HS-5 (cell line): ENCODE measurements around the gene PSMD12.
"Not testable (repeated sequence)": the region's sequence is repeated elsewhere in the genome, so short reads cannot be mapped to it uniquely, and the experiment has no call there.

Experiments used
- DNase-seq: peaks from one replicate; pipeline ENCODE4 v3.0.0-alpha.2; 2012; ENCODE audit warnings: low read depth

Gene PSMD12

DNA sequence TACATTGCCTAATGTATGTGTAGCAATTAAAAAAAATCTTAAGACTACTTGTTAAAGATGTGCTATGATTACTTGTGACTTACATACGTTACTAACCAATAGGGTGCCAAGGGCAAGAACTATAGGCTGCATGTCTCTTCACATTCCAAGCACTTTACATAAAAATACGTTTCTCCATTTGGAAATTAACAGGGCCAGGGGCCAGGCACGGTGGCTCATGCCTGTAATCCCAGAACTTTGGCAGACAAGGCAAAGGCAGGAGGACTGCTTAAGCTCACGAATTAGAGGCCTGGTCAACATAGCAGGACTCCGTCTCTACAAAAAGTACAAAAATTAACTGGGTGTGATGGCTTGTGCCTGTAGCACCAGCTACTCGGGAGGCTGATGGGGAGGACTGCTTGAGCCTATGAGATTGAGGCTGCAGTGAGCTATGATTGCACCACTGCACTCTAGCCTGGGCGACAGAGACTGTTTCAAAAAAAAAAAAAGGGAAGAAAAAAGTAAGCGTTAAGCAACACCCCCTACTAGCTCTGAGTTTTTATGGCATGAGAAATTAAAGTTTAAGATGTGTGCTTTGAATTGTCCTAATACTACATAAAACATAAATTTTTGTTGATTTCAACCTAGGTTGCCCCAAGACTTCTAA, 12.3 kb downstream of the PSMD12 start:
- no peak for DNase-seq

DNA sequence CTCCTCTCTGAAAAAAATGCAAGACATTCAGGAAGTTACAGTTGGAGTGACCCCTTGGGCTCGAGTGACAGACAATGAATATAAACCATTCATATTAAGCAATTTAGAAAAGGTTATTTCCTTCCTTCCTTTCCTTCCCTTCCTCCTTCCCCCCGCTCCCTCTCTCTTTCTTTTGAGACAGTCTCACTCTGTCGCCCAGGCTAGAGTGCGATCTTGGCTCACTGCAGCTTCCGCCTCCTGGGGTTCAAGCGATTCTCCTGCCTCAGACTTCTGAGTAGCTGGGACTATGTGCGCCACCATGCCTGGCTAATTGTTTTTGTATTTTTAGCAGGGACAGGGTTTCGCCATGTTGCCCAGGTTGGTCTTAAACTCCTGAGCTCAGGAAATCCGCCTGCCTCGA, 13.2 kb downstream of the PSMD12 start:
- DNase-seq = no peak

DNA sequence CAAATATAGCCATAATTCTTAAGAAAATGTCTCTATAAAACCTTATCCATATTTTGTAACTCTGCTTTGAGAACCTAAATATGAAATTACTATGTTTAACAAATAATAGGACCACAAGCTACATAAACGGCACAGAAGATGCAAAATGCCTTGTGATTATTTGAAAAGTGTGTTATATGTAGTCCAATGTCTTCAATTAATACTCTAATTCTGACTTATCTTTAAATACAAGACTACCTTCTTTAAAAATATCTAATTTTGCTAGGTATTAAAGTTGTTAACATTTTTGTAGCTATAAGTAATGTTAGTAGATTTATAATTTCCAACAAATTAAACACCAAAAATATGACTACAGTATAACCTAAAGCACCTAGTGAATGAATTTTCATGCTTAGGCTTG, 17.0 kb downstream of the PSMD12 start:
- no peak for DNase-seq

DNA sequence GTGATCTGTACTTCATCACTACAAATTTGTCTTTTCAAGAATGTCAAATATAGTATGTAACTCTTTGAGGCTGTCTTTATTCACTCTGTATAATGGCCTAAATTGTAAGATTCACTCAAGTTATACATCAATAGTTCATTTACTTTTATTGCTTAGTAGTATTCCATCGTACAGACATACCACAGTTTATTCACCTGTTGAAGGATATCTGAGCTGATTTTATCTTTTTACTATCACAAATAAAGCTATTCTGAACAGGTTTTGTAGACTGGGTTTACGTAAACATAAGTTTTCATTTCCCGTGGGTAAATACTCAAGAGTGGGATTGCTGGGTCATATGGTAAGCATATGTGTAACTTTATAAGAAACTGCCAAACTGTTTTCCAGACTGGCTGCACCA, 18.6 kb downstream of the PSMD12 start:
- DNase-seq = no peak

DNA sequence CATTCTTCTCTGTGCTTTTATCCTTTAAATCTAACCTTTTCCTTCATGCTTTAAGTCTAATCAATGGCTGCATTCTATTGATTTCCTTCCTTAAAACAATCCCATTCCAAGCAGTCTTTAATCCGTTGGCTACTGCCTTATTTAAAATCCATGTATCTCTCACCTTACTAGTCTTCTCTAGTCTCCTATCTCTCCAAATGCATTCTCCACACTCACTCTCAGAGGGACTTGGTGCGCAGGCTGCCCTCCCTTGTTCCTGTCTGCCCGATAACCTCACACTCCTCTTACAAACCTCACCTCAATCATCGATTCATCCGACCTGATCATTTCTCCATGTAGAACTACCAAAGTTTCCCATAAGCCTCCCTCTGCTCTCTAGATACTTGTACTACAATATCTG, 23.1 kb downstream of the PSMD12 start:
- no peak for DNase-seq

DNA sequence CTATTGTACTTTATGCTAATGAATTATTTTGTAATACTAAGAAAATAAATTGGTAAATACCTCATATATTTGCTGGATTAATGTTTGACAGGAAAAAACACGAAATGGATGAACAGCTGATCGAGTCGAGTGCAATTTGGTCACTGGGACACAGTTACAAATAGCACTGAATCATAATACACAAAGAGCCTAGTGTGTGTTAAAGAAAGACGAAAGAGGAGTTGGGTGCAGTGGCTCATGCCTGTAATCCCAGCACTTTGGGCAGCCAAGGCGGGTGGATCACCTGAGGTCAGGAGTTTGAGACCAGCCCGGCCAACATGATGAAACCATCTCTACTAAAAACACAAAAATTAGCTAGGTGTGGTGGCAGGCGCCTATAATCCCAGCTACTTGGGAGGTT, 28.0 kb downstream of the PSMD12 start:
- not testable (repeated sequence) for DNase-seq

DNA sequence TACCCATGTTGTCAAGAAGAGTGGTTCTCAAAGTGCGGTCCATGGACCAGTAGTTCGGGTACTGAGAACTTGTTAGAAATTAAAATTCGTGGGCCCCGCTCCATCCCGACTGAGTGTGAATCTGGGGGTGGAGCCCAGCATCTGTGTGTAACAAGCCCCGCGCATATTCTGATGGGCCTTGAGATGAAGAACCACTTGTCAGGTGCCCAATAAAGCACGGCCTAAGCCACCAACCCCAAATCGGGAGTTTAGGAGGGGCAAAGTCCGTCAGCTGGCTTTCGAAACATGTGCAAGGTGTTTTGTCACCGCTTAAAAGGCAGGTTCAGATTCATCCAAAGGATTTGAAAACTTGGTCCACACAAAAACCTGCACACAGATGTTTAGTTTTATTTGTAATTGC, 29.5 kb downstream of the PSMD12 start:
- no peak for DNase-seq

DNA sequence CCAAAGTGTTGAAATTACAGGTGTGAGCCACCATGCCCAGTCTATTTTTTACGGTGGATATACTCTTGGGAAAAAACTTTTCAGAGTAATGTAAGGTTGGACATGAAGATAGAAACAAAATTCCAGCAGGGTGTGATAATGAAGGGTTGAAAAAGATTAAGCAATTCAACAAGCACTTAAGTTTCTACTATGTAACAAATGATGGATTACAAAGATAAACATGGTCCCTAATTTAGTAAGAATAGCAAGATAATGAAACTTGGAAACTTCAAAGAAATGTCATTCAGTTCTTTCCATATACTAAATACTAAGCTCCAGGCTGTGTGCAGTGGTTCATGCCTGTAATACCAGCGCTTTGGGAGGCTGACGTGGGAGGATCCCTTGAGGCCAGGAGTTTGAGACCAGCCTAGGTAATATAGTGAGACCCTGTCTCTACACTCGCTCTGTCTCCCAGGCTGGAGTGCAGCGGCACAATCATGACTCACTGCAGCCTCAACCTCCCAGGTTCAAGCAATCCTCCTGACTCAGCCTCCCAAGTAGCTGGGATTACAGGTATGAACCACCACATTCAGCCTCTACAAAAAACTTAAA, 31.0 kb downstream of the PSMD12 start:
- no peak for DNase-seq

DNA sequence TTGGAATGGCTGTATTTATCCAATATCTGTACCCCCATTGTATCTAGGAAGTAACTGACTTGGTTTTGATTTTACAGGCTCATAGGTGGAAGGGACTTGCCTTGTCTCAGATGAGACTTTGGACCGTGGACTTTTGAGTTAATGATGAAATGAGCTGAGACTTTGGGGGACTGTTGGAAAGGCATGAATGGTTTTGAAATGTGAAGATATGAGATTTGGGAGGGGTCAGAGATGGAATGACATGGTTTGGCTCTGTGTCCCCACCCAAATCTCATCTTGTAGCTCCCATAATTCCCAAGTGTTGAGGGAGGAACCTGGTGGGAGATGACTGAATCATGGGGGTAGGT, 34.2 kb downstream of the PSMD12 start:
- DNase-seq = not testable (repeated sequence)

DNA sequence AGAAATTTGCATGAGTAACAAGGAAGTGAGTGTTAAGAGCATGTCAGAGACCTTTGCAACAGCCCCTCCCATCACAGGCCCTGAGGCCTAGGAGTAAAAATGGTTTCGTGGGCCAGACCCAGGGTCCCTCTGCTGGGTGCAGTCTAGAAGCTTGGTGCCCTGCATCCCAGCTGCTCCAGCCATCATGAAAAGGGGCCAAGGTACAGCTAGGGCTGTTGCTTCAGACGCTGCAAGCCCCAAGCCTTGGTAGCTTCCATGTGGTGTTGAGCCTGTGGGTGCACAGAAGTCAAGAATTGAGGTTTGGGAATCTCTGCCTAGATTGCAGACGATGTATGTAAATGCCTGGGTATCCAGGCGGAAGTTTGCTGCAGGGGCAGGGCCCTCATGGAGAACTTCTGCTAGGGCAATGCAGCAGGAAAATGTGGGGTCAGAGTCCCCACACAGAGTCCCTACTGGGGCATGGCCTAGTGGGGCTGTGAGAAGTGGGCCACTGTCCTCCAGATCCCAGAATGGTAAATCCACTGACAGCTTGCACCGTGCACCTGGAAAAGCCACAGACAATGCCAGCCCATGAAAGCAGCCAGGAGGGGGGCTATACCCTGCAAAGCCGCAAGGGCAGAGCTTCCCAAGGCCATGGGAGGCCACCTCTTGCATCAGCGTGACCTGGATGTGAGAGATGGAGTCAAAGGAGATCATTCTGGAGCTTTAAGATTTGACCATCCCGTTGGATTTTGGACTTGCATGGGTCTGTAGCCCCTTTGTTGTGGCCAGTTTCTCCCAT, 34.8 kb downstream of the PSMD12 start:
- not testable (repeated sequence) for DNase-seq

DNA sequence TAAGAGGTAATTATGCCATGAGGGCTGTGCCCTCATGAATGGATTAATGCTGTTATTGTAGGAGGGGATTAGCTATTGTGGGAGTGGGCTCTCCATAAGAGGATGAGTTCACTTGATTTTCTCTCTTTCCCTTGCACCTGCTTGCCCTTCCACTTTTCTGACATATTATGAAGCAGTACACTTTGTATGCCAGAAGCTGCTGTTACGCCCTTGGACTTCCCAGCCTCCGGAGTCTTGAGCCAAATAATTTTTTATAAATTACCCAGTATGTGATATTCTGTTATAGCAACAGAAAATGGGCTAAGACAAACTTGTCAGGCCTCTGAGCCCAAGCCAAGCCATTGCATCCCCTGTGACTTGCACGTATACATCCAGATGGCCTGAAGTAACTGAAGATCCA, 38.4 kb downstream of the PSMD12 start:
- DNase-seq = no peak

DNA sequence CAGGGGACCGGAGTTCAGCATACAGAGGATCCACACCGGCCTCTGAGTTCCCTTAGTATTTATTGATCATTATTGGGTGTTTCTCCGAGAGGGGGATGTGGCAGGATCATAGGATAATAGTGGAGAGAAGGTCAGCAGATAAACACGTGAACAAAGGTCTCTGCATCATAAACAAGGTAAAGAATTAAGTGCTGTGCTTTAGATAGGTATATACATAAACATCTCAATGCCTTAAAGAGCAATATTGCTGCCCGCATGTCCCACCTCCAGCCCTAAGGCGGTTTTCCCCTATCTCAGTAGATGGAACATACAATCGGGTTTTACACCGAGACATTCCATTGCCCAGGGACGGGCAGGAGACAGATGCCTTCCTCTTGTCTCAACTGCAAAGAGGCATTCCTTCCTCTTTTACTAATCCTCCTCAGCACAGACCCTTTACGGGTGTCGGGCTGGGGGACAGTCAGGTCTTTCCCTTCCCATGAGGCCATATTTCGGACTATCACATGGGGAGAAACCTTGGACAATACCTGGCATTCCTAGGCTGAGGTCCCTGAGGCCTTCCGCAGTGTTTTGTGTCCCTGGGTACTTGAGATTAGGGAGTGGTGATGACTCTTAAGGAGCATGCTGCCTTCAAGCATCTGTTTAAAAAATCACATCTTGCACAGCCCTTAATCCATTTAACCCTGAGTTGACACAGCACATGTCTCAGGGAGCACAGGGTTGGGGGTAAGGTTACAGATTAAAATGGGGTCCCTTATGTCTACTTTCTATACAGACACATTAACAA, 39.2 kb downstream of the PSMD12 start:
- not testable (repeated sequence) for DNase-seq

DNA sequence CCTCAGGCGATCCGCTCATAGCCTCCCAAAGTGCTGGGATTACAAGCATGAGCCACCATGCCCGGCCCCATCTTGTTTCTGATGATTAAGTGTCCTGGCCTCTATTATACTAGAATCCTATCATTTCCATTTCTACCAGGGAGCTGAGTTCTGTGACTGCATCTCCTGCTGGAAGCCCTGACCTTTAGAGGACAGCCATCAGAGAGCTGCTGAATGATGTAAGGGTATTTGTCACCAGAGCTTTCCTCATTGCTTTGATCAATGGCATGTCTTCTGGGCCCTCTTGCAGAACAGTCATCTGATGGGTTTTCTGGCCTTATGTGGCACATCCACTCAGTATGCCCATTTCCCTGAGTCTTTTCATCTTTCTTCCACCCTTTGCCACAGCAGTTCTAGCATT, 39.9 kb downstream of the PSMD12 start:
- DNase-seq = no peak

DNA sequence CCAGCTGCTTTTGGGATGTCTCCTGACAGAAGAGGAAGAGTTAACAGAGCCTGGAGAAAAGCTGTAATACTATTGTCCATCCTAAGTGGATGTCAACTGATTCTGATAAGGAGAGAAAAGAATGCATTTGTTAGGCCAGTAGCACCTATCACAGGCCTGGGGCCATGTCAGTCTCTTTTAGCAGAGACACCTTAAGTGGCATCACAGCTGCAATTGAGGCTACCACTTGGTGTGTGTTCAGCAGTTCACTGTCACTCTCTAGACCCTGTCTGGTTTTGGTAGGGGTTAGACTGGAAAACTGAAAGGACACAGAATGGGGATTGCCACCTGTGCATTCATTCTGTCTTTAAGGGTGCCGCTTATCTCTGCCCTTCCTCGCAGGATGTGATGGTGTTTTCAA, 42.0 kb downstream of the PSMD12 start:
- DNase-seq = no peak

DNA sequence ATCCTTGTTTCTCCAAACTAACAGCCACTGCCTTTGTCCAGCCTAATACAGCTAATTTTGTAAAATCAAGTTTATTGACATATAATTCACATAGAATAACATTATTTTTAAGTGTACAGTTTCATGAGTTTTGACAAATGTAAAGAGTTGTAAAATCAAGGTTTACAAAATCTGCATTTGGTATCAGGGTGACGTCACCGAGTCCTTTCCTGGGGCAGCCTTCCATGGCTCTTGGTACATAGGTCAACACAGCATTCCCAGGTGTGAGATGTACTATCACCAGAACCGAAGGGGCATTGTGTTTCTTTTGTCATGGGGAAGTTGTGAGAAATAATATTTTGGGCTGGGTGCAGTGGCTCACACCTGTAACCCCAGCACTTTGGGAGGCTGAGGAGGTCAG, 42.9 kb downstream of the PSMD12 start:
- no peak for DNase-seq

DNA sequence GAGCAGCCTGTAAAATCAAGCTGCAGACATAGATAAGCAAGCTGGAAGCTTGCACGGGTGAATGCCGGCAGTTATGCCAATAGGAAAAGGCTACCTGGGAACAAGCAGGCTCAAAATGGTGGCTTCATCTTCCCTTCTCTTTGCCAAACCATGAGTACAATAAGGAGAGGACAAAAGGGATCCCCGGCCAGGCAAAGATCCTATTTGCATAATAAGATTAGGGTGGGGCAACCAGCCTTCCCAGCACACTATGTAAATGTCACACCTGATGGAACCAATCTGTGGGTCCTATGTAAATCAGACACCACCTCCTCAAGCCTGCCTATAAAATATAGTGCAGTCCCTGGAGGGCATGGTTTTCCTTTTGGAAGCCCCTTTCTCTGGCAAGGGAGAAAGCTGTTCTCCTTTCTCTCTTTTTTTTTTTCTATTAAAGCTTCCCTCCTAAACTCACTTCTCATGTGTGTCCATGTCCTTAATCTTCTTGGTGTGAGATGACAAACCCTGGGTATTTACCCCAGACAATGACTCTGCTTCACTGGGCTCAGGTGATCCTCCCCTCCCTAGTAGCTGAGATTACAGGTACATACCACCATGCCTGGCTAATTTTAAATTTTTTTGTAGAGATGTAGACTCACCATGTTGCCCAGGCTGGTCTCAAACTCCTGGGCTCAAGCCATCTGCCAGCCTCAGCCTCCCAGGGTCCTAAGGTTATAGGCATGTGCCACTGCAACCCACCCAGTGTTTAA, 44.2 kb downstream of the PSMD12 start:
- DNase-seq = no peak

DNA sequence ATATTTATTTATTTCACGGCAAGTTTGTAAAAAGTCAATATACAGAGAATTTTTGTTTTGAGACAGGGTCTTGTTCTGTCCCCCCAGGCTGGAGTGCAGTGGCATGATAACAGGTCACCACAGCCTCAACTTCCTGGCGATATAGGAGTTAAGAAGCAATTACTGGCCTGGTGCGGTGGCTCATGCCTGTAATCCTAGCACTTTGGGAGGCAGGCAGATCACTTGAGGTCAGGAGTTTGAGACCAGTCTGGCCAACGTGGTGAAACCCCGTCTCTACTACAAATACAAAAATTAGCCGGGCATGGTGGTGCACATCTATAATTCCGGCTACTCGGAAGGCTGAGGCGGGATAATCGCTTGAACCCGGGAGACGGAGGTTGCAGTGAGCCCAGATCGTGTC, 44.9 kb downstream of the PSMD12 start:
- DNase-seq = not testable (repeated sequence)

DNA sequence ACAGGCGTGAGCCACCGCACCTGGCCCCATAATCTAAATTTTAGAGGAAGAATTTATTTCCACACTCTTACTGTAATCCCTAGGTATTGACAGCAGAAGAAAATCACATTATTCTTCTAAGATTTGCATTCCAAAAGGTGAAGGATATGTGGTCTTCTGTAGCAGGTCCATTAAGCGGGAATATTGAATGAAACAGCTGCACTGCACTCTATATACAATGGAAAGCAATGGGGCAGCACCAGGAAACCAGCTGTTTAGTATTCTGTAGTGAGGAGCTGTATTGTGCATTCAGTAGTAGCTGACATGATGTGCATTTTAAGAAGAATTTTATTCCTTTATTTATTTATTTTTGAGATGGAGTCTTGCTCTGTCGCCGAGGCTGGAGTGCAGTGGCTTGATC, 49.6 kb downstream of the PSMD12 start:
- DNase-seq = no peak

DNA sequence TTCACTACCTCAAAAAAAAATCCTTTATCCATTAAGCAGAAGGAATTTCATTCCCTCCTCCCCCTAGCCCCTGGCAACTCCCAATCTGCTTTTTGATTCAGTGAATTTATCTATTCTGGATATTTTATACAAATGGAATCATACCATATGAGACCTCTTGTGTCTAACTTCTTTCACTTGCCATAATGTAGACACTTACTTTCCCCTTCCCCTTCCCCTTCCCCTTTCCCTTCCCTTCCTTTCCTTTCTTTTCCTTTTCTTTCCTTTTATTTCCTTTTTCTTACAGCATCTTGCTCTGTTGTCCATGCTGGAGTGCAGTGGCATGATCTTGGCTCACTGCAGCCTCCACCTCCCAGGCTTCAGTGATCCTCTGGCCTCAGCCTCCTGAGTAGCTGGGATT, 50.5 kb downstream of the PSMD12 start:
- no peak for DNase-seq

DNA sequence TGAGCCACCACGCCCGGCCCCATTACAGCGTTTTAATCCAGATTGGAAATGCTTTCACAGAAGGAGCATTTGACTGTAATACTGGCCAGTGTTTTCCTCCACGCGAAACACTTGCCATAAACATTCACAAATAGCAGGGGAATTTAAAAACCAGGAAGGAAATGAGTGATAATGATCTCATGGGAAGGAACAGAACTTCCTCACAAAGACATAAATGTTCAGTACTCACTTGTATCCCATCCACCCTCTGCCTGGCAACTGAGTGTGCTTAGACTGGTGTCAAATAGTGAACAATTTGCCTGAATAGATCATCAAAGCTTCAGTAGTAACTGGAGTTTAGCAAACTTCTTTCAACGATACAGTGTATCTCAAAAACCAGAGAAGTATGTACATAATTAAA, 54.1 kb downstream of the PSMD12 start:
- DNase-seq = no peak

DNA sequence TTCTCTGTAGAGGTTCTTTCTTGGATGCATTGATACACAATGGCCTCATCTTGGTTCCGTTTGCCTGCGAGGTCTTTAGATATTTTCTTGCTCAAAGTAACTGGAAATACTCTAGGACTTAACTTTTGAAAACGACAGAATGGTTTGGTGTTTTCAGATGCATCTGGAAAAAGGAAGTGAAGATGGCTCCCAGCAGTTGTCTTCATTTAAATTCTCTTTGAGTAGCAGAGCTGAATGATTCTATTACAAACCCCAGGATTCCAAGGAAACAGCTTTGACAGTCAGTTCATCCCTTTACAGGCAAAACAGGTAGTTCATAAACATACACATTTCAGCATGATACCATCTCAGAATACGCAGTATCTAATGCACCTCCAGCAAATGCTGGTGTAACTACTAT, 54.8 kb downstream of the PSMD12 start:
- no peak for DNase-seq

DNA sequence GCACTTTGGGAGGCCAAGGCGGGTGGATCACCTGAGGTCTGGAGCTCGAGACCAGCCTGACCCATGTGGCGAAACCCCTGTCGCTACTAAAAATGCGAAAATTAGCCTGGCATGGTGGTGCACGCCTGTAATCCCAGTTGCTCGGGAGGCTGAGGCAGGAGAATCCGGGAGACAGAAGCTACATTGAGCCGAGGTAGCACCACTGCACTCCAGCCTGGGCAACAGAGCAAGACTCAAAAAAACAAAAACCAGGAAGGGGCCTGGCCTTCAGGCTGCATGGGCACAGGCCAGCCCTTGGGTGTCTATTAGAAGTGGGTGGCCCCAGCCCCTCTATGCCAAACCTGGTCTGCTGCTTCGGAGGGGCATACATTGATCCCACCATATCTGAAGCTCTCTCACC, 56.0 kb downstream of the PSMD12 start:
- DNase-seq = no peak
